ENCODE data around the gene ABCF1.

The ABCF1 gene

DNA sequence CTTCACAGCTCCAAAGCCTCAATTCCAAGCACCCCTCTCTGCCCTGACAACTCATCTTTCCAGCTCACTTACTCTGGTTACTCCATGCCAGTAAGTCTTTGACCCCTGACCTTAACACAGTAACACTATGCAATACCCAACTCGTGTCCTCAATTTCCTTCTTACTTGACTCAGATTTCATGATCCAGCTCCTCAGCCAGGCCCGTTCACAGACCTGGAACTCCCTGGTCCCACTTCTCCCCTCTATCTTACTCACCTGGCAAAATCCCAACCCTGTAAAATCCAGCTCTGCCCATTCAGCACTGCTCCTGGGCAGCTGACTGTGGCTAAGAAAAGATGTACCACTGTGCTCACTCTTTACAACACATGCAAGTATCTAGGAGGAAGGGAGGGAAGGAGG, 22.9 kb upstream of the ABCF1 start:
- peaks cover 23% of the 10 kb centered on the region for H3K36me3 ChIP-seq
- no peak for TF ChIP-seq CTCF (IDR thresholded peaks at IDR 0.05; ENCODE audit: low read depth, low read length)

GRCh38 chr6:30554404-30554803, 16.8 kb upstream of the ABCF1 start:
- no peaks in the 10 kb centered on the region for H3K27me3 ChIP-seq
- no peak overlapping the region for H3K4me3 ChIP-seq (ENCODE audit: low read depth, low read length)
- DNase-seq: no peak
- H3K4me1 ChIP-seq: no peaks in the 10 kb centered on the region
- H3K36me3 ChIP-seq: peaks cover 36% of the 10 kb centered on the region
- TF ChIP-seq CTCF (IDR thresholded peaks at IDR 0.05; ENCODE audit: low read depth, low read length): no peak
- H3K9me3 ChIP-seq: no peaks in the 10 kb centered on the region

More for the DNA sequence above, 22.9 kb upstream of the ABCF1 start:
- Histone ChIP-seq H3K27me3 (no peaks in the 10 kb centered on the region), H3K4me3 (ENCODE audit: low read depth, low read length) (no peak overlapping the region), H3K9me3 (no peaks in the 10 kb centered on the region), H3K4me1 (no peaks in the 10 kb centered on the region)
- no peak for DNase-seq

- peak; percentile 55 for DNase-seq
- H3K9me3 ChIP-seq: no peaks in the 10 kb centered on the region
- peaks cover 36% of the 10 kb centered on the region for H3K36me3 ChIP-seq
- no peaks in the 10 kb centered on the region for H3K27me3 ChIP-seq
- H3K4me1 ChIP-seq: no peaks in the 10 kb centered on the region
- TF ChIP-seq CTCF (IDR thresholded peaks at IDR 0.05; ENCODE audit: low read depth, low read length): no peak
- H3K4me3 ChIP-seq (ENCODE audit: low read depth, low read length): peak overlapping the region; percentile 77
These were observed 16.1 kb upstream of the ABCF1 start for GRCh38 chr6:30554962-30555815.

GRCh38 chr6:30555816-30556065, 15.5 kb upstream of the ABCF1 start:
- no peak for DNase-seq
- no peaks in the 10 kb centered on the region for H3K9me3 ChIP-seq
- no peaks in the 10 kb centered on the region for H3K27me3 ChIP-seq
- H3K4me1 ChIP-seq: no peaks in the 10 kb centered on the region
- TF ChIP-seq CTCF (IDR thresholded peaks at IDR 0.05; ENCODE audit: low read depth, low read length): no peak
- H3K4me3 ChIP-seq (ENCODE audit: low read depth, low read length): peak overlapping the region; percentile 77
- peaks cover 35% of the 10 kb centered on the region for H3K36me3 ChIP-seq

DNA sequence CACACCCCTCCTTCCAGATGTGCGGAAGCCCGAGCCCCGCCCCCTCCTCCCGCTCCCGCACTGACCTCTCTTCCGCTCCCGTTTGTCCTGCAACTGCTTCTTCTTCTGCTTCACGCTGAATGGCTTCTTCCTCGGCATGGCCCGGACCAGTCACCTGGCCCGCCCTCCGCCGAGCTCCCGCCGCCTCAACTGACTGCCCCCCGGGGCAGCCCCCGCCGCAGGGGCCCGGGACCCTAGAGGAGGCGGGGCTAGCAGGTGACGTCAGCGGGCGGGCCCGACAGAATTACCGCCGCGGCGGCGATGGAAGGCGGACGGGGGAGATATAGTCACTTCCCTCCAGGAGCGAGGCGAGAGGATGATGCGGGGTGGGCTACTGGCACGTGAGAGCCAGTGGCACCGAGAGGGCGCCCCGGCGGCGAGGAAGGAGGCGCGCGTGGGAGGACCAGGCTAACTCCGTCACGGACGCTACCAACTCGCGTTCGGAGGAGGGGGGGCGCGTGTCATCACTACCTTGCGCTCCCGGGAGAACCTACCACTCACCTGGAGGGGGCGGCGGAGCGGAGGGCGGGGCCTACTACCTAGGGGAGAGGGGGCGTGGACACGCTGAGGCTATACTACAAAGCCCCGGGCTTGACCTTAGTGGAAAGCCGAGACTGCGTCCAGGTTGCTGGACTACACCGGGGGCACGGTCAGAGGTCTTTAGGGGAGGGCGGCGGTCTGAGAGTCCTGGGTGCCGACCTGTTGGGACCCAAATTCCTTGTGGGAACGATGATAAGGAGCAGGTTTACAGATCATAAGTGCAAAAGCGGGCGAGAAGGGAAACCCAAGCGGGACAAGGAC, 15.0 kb upstream of the ABCF1 start, which contains the start of gene GNL1:
TSS of gene GNL1 (minus strand) at position 424 of the 840 bp plus-strand sequence. CDS start at position 138, 286 bp downstream.
- H3K4me3 ChIP-seq (ENCODE audit: low read depth, low read length): peak within 1 kb of the TSS; percentile 77
- peak; percentile 91 for DNase-seq
- no peaks in the 10 kb centered on the region for H3K27me3 ChIP-seq
- H3K4me1 ChIP-seq: no peaks in the 10 kb centered on the region
- TF ChIP-seq CTCF (IDR thresholded peaks at IDR 0.05; ENCODE audit: low read depth, low read length): no peak
- no peaks in the 10 kb centered on the region for H3K9me3 ChIP-seq
- H3K36me3 ChIP-seq: peaks cover 29% of the 10 kb centered on the region
